HG02571 (cell line): ENCODE measurements around the gene PAPLN.

Source experiments
- ATAC-seq: cut with Tn5 transposase; IDR thresholded peaks from one replicate; pipeline ENCODE4 v1.9.1; 2021; ENCODE audit warnings: mild to moderate bottlenecking, moderate library complexity; ENCODE audit not compliant: unreplicated experiment

PAPLN gene

DNA sequence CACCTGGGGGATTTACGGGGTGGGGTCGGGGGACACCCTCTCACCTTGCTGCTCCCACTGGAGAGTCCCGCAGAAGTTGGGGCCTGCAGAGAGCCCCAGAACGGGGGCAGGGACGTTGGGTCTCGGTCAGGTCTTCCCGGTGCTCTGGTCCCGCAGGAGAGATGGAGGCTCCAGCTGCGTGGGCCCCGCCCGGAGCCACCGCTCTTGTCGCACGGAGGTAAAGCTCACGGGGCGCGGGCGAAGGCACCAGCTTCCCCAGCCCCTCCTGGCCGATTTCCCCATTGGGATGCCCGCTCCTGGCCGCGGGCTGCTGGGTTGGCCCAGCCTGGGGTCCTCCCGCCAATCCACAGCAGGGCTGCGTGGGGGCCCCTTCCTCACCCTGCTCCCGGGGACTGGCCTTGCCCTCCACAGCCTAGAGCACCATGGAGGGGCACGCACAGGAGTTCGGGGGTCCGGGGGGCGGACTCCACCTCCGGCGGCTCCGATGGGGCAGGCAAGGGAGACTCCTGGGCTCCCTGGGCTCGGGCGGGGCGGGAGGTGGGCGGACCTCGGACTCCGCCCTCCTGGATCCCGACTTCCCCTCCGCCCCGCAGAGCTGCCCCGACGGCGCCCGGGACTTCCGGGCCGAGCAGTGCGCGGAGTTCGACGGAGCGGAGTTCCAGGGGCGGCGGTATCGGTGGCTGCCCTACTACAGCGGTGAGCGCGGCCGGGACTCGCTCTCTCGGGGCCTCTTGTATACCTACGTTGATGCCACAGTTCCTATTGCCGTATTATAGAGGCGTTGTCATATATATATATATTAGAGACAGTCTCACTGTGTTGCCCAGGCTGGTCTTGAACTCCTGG, 8.4 kb downstream of the PAPLN start:
- ATAC-seq, result peak; percentile 57

- no peak for ATAC-seq
Measured at GRCh38 chr14:73246387-73247150, 9.3 kb downstream of the PAPLN start.

DNA sequence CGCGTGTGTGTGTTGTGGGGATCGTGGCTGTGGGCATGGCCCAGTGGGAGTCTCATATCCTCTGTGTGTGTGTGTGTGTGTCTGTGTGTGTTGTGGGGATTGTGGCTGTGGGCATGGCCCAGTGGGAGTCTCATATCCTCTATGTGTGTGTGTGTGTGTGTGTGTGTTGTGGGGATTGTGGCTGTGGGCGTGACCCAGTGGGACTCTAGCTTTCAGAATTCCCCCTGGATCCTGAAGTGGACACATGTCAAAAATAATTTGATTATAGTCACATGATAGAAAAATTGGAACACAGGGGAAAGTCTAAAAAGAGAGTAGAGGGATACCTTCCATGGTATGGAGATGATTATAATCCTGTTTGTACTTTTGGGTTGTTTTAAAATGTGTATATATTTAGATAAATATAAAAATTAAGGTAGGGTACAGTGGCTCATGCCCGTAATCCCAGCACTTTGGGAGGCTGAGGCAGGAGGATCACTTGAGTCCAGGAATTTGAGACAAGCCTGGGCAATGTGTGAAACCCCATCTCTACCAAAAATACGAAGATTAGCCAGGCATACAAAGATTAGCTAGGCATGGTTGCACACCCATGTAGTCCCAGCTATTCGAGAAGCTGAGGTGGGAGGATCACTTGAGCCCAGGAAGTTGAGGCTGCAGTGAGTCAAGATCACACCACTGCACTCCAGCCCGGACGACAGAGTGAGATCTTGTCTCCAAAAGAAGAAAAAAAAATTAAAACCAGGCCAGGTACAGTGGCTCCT, 11.0 kb downstream of the PAPLN start:
- no peak for ATAC-seq

DNA sequence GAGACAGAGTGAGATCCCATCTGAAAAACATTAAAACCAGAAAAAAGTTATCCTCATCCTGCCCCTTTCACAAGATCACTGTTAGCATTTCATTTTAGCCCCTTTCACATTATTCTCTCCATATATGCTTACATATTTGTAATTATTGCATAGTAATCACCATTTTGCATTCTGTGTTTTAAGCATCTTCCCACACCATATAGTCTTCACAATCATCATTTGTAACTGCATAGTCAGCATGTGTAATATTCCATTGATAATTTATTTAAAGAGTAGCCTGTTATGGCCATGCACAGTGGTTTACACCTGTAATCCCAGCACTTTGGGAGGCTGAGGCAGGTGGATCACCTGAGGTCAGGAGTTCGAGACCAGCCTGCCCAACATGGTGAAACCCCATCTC, 11.8 kb downstream of the PAPLN start:
- no peak for ATAC-seq

- ATAC-seq, result no peak
Measured at GRCh38 chr14:73249564-73250316, 12.4 kb downstream of the PAPLN start.

GRCh38 chr14:73250317-73250713, 13.0 kb downstream of the PAPLN start:
- ATAC-seq, result no peak

DNA sequence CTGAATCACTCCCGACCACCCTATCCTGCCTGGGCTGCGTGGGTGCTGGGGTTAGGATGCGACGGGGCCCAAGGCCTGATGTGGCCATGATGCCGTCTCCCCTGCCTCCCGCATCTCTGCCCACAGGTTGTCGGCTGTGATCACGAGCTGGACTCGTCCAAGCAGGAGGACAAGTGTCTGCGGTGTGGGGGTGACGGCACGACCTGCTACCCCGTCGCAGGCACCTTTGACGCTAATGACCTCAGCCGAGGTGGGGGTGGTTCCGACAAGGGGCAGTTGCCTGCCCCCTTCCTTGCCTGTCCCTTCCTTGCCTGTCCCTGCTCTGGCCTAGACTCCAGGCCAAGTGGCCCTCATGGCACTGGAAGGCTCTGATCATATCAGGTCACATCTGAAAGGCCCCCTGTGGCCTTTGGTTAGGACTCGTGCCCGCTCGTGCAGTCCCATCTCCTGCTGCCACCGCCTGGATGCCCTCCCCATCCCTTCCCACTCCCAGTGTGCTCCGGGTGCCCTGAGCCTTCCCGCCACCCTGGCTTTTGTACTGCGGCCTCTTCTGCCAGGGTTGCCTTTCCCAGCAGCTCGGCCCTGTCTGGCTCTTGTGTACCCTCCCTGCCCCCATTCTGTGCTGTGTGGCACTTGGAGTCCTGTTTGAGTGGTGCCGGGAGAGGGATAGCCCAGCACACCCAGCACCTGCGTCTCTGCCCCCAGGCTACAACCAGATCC, 13.6 kb downstream of the PAPLN start:
- ATAC-seq, result no peak

GRCh38 chr14:73251516-73252215, 14.4 kb downstream of the PAPLN start:
- no peak for ATAC-seq

- ATAC-seq, result no peak
Measured at GRCh38 chr14:73252491-73253322, 15.4 kb downstream of the PAPLN start.

DNA sequence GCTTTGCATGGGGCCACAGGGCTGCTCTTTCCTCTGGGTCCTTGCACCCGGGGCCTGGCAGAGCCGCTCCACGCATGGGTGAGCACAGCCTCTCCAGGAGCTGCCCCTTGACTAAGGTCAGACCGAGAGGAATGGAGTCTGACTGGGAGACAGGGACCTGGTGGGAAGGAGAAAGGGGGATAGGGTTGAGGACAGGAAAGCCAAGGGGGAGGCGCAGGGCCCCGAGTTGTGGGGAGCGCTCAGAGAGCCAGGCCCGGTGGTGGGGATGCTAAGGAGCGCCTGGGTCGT, 16.0 kb downstream of the PAPLN start:
- no peak for ATAC-seq

DNA sequence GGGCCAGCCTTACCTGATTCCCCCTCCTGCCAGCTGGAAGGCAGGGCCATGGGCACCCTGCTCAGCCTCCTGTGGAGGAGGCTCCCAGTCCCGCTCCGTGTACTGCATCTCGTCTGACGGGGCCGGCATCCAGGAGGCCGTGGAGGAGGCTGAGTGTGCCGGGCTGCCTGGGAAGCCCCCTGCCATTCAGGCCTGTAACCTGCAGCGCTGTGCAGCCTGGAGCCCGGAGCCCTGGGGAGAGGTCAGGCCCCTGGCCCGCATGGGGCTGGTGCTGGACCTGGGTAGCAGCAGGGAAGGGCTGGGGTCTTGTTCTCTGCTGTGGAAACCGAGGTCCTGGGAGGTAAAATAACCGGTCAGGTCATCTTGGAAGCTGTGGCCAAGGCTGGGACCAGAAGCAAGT, 16.4 kb downstream of the PAPLN start:
- no peak for ATAC-seq

DNA sequence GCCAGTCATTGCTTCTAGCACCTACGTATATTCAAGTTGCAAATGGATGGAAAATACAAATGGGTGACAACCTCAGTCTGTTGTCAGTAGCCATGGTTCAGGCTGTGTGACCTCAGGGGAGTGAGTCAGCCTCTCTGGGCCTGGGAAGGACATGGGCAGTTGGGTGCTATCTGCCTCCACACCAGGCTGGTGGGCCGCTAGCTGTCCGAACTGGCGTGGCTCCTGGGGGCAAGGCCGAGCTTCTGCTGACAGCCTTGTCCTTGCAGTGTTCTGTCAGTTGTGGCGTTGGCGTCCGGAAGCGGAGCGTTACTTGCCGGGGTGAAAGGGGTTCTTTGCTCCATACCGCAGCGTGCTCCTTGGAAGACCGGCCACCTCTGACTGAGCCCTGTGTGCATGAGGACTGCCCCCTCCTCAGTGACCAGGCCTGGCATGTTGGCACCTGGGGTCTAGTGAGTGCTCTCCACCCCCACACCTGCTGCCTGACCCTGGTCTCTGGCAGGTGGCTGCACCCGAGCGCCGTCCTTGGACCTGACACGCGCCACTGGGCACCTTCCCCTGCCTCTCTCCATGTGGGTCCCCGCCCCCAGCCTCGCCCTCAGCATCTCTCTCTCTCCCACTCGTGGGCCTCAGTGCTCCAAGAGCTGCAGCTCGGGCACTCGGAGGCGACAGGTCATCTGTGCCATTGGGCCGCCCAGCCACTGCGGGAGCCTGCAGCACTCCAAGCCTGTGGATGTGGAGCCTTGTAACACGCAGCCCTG, 17.1 kb downstream of the PAPLN start:
- ATAC-seq, result no peak

DNA sequence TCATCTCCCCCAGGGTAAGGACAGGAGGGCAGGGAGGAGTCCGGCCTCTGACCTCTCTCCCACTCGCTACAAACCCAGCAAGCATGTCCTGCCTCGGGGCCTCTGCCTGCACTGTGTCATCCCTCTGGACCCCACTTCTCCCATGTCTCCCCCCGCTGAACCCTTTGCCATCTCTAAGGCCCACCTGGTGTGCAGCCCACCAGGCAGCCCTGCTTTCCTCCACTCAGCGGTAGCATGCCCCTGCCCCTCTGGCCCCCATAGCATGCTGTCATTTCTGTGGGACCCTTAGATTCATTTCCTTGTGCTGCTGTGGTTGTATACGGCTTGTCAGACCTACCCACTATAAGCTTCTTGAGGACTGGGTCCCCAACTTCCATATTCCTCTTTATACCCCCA, 17.7 kb downstream of the PAPLN start:
- ATAC-seq, result no peak

GRCh38 chr14:73255693-73256225, 18.5 kb downstream of the PAPLN start:
- ATAC-seq, result no peak

GRCh38 chr14:73258076-73258475, 20.8 kb downstream of the PAPLN start:
- no peak for ATAC-seq

- no peak for ATAC-seq
Measured at GRCh38 chr14:73258845-73259611, 21.7 kb downstream of the PAPLN start.

DNA sequence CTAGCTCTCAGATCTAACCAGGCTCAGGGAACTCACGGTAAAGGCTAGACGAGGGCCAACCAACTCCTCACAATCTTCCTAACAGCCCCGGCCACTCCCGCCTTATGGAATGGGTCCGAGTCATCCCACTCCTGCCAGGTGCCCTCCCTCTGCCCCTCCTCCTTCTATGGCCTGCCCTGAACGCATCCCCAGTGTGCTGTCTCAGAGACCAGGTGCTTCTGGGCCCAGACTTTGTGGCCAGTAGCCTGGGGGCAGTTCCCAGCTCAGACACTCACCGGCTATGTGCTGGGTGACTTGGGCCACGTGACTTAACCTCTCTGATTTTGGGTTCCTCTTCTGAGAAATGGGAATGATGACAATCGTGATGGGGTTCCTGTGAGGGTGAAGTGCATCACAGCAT, 22.5 kb downstream of the PAPLN start:
- no peak for ATAC-seq
